ENCODE results near the gene SLC22A5.

Gene SLC22A5

DNA sequence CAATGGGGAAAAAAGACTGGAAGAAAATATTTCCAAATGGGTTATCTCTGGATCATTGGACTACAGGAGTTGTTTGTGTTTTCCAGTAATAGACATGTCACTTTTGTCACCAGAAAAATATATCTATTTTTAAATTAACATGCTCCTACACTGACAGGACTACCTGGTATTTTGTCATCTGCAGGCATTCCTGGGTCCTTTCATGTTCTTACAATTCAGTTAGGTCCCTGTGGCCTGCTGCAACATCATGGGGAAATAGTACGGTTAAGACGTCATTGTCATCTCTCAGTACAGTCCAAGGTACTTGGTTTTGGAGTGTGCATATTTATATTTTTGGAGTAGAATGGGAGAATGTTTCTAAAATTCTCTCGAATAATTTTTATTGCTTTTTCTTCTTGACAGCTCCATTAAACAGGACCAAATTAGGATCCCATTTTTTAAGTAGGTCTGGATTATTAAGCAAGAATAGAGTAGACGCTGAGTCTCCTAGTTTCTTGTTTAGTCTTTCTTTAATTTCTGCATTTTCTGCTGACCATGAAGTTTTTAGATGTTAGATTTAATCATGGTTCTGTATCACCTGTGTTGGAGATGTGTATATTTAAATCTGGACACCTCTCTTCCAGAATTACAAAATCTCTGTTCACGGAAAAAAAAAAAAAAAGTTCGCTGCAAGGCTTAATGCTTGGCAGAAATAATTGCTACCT is 46.9 kb downstream of the SLC22A5 start:
- no peak overlapping the region for H3K4me3 ChIP-seq (ENCODE audit: control insufficient read depth, low read depth, low read length)
- no peak for TF ChIP-seq CTCF (IDR thresholded peaks at IDR 0.05; ENCODE audit: control insufficient read depth, insufficient read depth, low read depth, low read length, missing control alignments)
- no peak for DNase-seq (ENCODE audit: low read depth)

DNA sequence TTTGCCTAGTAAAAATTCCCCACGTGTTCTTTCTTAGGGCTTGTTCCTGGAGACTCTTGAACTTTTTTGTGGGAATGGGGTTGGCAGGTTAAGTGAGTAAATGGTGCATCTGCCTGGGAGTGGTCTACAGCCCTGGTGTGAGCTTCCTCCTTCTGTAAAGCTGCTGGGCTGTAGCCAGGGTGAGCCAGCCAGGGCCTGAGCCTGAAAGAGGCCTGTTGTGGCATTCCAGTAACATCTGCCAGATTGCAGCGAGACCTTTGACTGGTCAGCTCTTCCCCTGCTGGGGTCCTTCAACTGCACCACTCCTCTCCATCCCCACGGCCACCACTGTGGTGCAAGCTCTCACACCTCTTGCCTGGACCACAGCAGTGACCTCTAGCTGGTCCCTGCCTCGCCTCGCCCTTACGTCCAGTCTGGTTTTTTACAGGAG is 47.5 kb downstream of the SLC22A5 start:
- no peak for TF ChIP-seq CTCF (IDR thresholded peaks at IDR 0.05; ENCODE audit: control insufficient read depth, insufficient read depth, low read depth, low read length, missing control alignments)
- H3K4me3 ChIP-seq (ENCODE audit: control insufficient read depth, low read depth, low read length), result no peak overlapping the region
- no peak for DNase-seq (ENCODE audit: low read depth)

DNA sequence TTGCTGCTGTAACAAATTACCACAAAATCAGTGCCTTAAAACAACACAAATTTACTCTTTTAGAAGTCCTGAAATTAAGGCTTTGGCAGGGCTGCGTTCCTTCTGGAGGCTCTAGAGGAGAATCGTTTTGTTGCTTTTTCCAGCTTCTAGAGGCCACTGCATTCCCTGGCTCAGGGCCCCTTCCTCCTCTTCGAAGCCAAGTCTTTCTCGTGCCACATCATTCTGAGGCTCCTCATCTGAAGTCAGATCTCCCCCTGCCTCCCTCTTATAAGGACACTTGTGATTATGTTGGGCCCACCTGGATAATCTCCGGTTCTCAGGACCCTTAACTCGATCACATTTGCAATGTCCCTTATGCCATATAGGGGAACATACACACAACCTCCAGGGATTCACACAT is 48.0 kb downstream of the SLC22A5 start:
- no peak for DNase-seq (ENCODE audit: low read depth)
- no peak for TF ChIP-seq CTCF (IDR thresholded peaks at IDR 0.05; ENCODE audit: control insufficient read depth, insufficient read depth, low read depth, low read length, missing control alignments)

GRCh38 chr5:132417889-132418485 is 48.5 kb downstream of the SLC22A5 start:
- TF ChIP-seq CTCF (IDR thresholded peaks at IDR 0.05; ENCODE audit: control insufficient read depth, insufficient read depth, low read depth, low read length, missing control alignments), result no peak
- no peak overlapping the region for H3K4me3 ChIP-seq (ENCODE audit: control insufficient read depth, low read depth, low read length)
- no peak for DNase-seq (ENCODE audit: low read depth)

More for the DNA sequence above, 48.0 kb downstream of the SLC22A5 start:
- H3K4me3 ChIP-seq (ENCODE audit: control insufficient read depth, low read depth, low read length), result no peak overlapping the region

GRCh38 chr5:132418881-132419280 is 49.4 kb downstream of the SLC22A5 start:
- no peak overlapping the region for H3K4me3 ChIP-seq (ENCODE audit: control insufficient read depth, low read depth, low read length)
- DNase-seq (ENCODE audit: low read depth), result no peak
- no peak for TF ChIP-seq CTCF (IDR thresholded peaks at IDR 0.05; ENCODE audit: control insufficient read depth, insufficient read depth, low read depth, low read length, missing control alignments)

GRCh38 chr5:132419502-132420468 is 50.3 kb downstream of the SLC22A5 start:
- no peak overlapping the region for H3K4me3 ChIP-seq (ENCODE audit: control insufficient read depth, low read depth, low read length)
- peak; percentile 23 for DNase-seq (ENCODE audit: low read depth)
- peak; percentile 91 for TF ChIP-seq CTCF (IDR thresholded peaks at IDR 0.05; ENCODE audit: control insufficient read depth, insufficient read depth, low read depth, low read length, missing control alignments)
